UCSD-AML1 (cell line): Measurements from ENCODE around the gene MS4A4E.
"Not testable (repeated sequence)": the region's sequence is repeated elsewhere in the genome, so short reads cannot be mapped to it uniquely, and the experiment has no call there.

Source experiments
- DNase-seq: peaks from one replicate; lab custom pipeline; 2025; ENCODE audit not compliant: unreplicated experiment; lab: John Stamatoyannopoulos, UW

MS4A4E gene

GRCh38 chr11:60242740-60243239 lies at the start of gene MS4A4E:
MS4A4E (minus strand) TSS chr11:60243137; CDS start chr11:60230055, 13,082 bp downstream.
- no peak for DNase-seq

GRCh38 chr11:60292145-60292544 lies 49.2 kb upstream of the MS4A4E start:
- no peak for DNase-seq

GRCh38 chr11:60288531-60288930 lies 45.6 kb upstream of the MS4A4E start:
- DNase-seq = no peak

GRCh38 chr11:60285411-60286126 lies 42.6 kb upstream of the MS4A4E start:
- not testable (repeated sequence) for DNase-seq

- DNase-seq = no peak
These were observed 39.3 kb upstream of the MS4A4E start for GRCh38 chr11:60282286-60282685.

- no peak for DNase-seq
These were observed 38.5 kb upstream of the MS4A4E start for GRCh38 chr11:60281485-60281884.

- DNase-seq = peak; percentile 14
These were observed 37.5 kb upstream of the MS4A4E start, which contains the start of gene MS4A4A for GRCh38 chr11:60280412-60280811. MS4A4A (plus strand) TSS chr11:60280666; CDS start chr11:60280676, 10 bp downstream.

- DNase-seq = no peak
These were observed 31.5 kb upstream of the MS4A4E start for GRCh38 chr11:60274416-60274815.

GRCh38 chr11:60265373-60266214 lies 22.7 kb upstream of the MS4A4E start:
- DNase-seq = no peak

- no peak for DNase-seq
These were observed 21.7 kb upstream of the MS4A4E start for GRCh38 chr11:60264644-60265043.

- DNase-seq = no peak
These were observed 20.5 kb upstream of the MS4A4E start for GRCh38 chr11:60263402-60263801.

- no peak for DNase-seq
These were observed 18.1 kb upstream of the MS4A4E start for GRCh38 chr11:60261014-60261413.

- no peak for DNase-seq
These were observed 15.2 kb upstream of the MS4A4E start for GRCh38 chr11:60257956-60258722.

- no peak for DNase-seq
These were observed 9.5 kb upstream of the MS4A4E start for GRCh38 chr11:60252213-60253108.

GRCh38 chr11:60251485-60252212 lies 8.7 kb upstream of the MS4A4E start:
- no peak for DNase-seq

- DNase-seq = no peak
These were observed 1.2 kb downstream of the MS4A4E start for GRCh38 chr11:60241786-60242185.

- DNase-seq = no peak
These were observed 2.3 kb downstream of the MS4A4E start for GRCh38 chr11:60240662-60241061.

- DNase-seq = no peak
These were observed 7.6 kb downstream of the MS4A4E start for GRCh38 chr11:60235321-60235720.

GRCh38 chr11:60230681-60231080 lies 12.3 kb downstream of the MS4A4E start:
- DNase-seq = no peak
